HG03442 (cell line): ENCODE measurements around the gene PLGRKT.
A peak's percentile ranks its signal among the peaks of the same experiment; 100 is the strongest.
"Not testable (repeated sequence)": the region's sequence is repeated elsewhere in the genome, so short reads cannot be mapped to it uniquely, and the experiment has no call there.

ENCODE experiments used
- ATAC-seq: cut with Tn5 transposase; IDR thresholded peaks from one replicate; pipeline ENCODE4 v1.9.1; 2021; ENCODE audit warnings: mild to moderate bottlenecking, moderate library complexity; ENCODE audit not compliant: unreplicated experiment

Gene PLGRKT

DNA sequence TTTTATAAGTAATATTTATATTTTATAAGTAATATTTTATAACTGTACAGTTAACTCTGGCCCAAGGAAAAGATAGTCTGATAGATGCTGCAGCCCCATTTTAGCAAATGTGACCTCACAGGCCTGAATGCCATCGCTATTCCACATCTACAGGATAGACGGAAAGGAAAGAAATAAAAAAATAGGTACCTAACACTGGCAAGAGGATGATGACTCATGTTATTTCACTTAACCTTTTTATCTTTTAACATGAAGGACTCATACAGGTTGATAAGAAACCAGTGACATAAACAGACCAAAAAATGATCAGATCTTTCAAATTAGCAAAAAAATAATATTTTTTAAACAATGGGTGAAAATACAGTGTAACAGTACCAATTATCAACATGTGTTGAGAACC, 15.3 kb upstream of the PLGRKT start:
- no peak for ATAC-seq

DNA sequence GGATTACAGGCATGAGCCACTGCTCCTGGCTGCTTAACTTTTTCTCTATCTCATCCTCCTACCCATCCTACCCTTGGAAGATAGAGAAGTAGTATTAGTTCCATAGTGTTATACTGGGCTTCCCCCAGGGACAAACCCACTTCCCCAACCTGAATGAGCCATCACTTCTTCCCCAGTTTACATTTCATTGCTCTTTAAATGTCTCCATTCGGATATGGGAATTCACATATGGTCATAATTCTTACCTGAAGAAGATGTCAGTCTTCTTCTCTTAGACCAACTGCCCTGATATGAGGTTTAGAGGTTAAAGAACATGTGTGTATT, 14.5 kb upstream of the PLGRKT start:
- ATAC-seq, result no peak

DNA sequence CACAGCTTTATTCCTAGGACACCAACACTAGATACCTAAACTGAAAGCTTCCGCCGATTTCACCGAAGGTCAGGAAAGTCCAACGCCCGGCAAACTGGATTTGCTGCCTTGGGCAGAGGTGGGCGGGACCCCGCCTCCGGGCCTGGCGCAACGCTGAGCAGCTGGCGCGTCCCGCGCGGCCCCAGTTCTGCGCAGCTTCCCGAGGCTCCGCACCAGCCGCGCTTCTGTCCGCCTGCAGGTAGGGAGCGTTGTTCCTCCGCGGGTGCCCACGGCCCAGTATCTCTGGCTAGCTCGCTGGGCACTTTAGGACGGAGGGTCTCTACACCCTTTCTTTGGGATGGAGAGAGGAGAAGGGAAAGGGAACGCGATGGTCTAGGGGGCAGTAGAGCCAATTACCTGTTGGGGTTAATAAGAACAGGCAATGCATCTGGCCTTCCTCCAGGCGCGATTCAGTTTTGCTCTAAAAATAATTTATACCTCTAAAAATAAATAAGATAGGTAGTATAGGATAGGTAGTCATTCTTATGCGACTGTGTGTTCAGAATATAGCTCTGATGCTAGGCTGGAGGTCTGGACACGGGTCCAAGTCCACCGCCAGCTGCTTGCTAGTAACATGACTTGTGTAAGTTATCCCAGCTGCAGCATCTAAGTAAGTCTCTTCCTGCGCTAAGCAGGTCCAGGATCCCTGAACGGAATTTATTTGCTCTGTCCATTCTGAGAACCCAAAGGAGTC, 12.8 kb upstream of the PLGRKT start, which contains the start of gene CD274:
CD274 (plus strand) TSS at position 184 of the 733 bp plus-strand sequence. CDS start 5,572 bp downstream, outside the sequence.
- peak; percentile 55 for ATAC-seq

DNA sequence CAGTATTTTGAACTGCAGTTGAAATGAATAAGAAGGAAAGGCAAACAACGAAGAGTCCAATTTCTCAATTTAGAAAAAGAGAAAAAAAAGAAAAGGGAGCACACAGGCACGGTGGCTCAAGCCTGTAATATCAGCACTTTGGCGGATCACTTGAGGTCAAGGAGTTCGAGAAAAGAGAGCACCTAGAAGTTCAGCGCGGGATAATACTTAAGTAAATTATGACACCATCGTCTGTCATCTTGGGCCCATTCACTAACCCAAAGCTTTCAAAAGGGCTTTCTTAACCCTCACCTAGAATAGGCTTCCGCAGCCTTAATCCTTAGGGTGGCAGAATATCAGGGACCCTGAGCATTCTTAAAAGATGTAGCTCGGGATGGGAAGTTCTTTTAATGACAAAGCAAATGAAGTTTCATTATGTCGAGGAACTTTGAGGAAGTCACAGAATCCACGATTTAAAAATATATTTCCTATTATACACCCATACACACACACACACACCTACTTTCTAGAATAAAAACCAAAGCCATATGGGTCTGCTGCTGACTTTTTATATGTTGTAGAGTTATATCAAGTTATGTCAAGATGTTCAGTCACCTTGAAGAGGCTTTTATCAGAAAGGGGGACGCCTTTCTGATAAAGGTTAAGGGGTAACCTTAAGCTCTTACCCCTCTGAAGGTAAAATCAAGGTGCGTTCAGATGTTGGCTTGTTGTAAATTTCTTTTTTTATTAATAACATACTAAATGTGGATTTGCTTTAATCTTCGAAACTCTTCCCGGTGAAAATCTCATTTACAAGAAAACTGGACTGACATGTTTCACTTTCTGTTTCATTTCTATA, 12.0 kb upstream of the PLGRKT start:
- ATAC-seq, result no peak

DNA sequence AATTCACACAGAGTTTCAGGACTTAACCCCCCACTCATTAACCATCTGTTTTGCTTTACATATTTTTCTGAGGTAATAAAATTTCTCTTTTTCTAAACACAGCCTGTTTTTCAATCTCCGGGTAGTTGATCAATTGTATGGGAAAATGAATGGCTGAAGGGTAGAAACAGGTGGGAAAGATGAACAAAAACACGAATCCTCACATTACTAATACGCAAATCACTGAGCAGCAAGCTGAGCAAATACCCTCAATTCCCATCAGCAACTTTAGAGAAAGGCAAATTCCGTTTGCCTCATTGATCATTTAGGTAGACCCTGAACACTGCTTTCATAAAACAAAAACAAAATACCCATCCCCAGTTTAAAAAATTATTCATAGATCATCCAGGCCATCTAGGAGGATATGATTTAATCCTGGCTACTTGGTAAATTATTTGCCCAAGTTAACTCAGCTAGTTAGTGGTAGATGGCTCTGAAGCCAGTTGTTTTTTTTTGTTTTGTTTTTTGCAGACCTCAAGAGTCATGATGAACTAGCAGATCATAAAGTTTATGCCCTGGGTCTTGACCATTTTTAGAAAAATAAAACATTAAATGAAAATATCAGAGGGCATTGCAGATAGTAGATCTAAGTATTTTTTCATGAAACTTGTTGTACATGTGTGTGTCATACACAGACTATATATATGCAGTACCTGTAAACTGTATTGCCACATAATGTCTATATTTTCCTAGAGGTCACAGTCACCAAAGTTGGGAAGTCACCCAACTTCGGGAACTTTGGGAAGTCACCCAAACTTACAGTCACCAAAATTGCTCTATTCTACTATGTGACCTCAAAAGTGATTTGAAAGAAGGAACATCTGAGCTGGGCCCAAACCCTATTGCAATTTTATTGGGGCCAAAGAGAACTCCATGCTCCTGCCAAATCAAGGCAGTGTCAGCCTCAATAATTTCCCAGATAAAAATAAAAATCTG, 11.0 kb upstream of the PLGRKT start:
- ATAC-seq, result no peak

DNA sequence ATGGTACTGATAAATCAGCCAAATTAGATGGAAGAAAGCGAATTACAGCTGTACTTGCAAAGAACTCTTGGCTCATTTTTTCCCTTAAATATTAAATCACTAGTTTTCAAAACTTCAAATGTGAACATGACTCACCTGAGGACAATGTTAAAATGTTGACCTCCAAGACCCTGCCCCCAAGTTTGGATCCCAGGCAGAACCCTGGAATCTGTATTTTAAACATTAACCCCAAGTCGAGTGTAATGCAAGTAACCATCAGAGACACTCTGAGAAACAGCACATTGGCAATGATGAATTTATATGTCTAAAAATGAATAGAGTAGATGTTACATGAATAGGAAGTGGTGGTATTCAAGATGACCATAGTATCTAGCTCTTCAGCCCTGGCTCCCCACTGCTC, 10.3 kb upstream of the PLGRKT start:
- ATAC-seq, result no peak

DNA sequence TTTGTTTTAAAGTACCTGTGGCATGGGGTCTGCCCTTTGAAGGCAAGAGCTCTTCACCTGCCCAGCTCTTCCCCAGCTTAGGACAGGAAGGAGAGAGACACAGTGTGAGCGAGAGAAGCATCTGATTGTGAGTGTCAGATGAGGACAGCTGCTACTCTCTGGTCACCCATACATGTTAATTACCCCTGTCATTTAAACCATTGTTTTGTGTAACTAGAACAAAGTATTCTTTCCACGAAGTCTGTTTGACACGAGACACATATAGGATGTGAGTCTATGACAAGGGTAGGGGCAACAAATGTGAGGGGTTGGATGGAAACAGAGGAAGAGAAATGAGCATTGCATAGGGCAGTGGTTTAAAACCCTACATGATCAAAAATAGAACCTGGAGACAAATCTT, 9.6 kb upstream of the PLGRKT start:
- ATAC-seq, result no peak

DNA sequence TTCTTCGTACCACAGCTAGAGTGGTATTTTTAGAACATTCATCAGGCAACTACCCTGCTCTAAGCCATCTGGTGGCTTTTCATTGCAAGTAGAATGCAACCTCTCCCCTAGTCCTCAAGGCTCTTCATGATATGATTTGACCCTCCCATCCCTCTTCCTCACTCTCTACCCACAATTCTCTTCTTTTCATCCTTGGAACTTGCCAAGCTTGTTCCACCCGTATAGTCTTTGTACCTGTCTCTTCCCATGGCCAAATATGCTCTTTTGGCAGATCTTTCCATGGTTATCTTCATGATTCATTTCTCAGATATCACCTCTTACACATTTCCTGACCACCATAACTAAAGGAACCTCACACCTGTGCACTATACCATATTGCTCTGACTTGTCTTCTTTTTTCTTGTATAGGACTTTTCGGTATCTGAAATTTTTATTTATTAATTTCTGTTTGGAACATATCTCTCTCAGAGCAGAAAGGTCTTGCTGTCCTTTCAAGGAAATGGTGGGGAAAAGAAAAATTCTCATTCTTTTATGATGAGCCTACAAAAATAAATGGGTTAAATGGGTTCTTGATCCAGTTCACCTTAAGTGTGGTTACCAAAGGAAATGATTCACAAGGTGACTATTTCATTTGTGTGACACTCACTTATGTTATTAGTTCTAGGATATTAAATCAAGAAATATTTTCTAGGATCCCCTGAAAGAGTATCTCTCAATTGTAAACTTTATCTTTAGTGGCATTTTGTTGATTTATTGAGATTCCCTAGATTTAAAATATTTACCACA, 8.9 kb upstream of the PLGRKT start:
- no peak for ATAC-seq

DNA sequence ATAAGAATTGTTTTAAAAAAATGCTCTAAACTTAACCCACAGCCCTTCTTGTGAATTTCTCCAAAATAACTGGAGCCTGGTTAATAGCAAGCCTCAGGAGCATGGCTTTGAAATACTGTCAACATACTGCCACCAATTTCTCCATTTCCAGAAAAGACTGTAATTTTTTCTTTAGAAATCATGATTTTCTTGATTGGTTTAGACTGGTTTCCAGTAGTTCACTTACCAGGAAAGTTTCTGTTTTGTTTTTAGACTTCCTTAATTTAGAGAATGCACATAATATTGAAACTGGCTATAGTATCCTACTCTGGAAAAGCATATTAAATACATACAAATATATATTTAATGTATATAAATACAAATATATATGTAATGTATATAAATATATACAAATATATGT, 8.2 kb upstream of the PLGRKT start:
- no peak for ATAC-seq

DNA sequence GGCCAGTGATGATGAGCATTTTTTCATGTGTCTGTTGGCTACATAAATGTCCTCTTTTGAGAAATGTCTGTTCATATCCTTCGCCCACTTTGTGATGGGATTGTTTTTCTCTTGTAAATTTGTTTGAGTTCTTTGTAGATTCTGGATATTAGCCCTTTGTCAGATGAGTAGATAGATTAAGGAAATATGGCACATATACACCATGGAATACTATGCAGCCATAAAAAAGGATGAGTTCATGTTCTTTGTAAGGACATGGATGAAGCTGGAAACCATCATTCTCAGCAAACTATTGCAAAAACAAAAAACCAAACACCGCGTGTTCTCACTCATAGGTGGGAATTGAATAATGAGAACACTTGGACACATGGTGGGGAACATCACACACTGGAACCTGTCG, 7.4 kb upstream of the PLGRKT start:
- ATAC-seq, result not testable (repeated sequence)

DNA sequence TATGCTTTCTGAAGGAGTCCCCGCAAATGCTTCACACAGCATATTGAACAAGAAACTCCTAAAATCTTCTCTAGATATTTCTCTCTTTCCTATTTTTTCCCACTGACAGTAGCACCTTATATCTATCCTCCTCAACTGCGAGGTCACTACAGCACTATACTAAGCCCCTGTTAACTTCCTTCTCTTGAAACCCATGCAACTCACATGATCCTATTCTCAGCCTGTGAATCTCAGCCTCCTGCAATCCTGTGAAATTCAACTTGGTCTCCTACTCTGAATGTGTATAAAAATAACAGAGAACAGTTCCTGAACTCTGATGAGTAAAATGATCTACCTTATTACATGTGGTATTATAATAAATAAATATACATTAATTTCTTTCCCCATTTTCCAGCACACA, 6.1 kb upstream of the PLGRKT start:
- no peak for ATAC-seq

DNA sequence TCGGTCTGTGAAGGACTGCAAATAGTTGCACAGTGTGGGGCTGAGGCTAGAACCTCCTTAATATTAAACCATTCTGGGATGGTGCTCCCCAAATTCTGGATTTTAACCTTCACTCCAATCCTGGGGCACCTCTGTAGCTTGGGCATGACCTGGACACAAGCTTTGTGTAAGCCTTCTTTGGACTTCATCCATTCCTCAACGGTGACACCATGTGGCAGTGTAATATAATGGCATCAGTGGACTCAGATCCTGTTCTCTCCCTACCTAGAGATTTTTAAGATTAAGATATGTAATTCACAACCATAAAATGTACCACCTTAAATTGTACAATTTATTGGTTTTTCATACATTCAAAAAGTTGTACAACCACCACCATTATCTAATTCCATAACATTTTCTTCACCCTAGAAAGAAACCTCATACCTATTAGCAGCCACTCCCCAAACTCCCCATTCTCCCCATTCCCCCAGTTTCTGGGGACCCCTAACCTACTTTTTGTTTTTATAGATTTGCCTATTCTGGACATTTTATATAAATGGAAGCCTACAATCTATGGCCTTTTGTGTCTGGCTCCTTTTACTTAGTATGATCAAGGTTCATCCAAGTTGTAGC, 4.8 kb upstream of the PLGRKT start:
- ATAC-seq, result no peak

DNA sequence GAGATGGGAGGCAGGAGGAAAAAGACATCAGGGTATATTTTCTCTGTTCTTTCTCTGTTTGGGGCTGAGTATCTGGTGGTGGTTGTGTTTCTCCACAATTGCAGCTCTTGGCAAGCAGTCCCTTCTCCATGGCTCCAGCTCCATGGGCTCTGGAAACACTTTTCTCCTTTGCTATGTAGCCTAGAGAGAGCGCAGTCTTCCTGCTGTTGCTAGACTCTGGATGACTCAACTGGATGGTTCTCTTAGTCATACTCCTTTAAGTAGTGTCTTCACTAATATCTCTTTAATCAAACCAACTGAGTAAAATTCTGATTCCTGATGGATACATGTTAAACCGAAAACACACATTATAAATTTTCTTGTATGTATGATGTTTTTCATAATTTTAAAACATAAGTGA, 3.3 kb upstream of the PLGRKT start:
- ATAC-seq, result no peak

DNA sequence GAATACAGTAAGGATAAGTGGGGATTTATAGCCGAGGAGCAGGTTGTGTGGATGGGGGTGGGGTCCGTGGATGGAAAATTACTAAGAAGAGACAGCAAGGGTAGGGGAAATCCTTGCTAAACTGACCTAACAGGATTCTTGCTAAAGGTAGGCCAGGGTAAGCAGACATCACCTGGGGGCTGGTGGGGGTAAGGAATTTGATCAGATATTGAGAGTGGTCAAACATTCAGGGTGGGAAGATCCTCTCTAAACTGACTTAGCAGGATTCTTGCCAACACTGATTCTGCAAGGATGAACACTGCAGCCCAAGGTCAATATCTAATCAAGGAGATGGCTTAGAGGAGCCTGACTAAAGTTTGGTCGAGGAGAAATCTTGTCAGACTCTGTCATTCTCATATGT, 2.7 kb upstream of the PLGRKT start:
- no peak for ATAC-seq

DNA sequence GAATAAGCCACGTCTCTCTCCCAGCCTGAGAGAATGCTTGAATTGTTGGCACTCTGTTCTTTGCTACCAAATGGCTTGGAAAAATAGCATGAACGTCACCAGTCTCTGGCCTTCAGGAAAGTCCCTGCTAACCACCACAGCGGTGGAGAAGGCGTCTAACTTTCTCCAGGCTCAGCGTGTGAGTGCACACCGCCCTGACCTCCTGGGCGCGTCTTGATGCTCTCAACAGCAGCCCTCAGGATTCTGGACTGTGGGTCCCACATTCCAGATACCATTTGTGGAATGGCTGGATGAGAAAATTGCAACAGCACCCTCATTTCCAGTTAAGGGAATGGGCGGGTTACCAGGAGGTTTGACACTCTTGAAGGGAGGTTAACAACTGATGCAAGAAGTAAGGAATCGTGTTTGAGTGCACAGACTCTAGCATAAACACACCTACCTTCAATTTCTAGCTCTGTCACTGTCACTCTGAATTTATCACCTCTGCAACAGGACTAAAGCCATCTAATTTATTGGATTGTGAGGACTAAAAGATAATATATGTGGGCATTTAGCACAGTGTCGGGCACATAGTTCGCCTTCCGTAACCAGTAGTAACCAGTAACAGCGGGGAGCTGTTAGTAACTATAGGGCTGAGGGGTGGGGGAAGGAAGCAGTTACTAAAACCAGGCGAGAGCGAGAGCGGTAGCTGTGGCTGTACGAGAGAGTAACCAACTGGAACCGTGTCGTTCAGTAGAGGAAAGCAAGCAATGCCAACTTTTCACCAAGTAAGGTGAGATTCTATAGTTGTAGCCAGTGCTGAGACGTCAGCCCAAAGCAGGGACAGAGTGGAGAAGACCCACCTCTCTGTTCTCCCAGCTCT, 807 bp upstream of the PLGRKT start:
- peak; percentile 49 for ATAC-seq

DNA sequence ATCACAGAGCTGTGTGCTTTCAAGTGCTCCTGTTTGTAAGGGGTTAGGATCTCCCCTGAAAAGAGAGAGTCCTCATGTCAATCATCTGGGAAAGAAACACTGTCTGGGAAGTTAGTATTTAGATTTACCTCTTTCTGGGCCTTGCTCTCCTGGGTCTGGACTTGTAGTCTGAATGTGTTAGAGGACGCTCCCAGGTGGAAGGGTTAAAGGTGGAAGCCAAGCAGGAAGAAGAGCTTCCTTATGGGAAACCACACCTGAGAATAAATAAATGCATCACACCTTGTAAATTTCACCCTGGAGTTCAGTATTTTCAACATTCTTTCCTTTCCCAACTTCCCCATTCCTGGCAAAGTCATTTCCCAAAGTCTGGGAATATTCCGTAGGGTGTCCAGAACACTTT, 1.3 kb downstream of the PLGRKT start:
- no peak for ATAC-seq

DNA sequence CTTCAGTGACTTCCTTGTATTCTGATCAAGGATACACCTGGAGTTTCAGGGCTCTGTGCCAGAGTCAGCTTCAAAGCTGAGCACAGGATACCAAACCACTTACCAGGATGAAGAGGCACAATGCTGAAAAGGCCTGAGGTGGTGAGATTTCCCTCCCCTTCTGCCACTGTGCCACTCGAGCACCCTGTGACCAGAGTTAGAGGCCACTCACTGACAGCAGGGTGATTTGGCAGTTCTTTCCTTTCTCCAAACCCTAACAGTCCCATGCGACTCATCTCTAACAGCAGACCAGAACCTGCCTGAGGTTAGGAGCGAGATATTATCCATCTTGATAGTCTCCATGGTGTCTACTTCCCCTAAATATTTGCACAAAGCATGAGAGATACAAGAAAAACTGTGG, 1.8 kb downstream of the PLGRKT start:
- ATAC-seq, result no peak

DNA sequence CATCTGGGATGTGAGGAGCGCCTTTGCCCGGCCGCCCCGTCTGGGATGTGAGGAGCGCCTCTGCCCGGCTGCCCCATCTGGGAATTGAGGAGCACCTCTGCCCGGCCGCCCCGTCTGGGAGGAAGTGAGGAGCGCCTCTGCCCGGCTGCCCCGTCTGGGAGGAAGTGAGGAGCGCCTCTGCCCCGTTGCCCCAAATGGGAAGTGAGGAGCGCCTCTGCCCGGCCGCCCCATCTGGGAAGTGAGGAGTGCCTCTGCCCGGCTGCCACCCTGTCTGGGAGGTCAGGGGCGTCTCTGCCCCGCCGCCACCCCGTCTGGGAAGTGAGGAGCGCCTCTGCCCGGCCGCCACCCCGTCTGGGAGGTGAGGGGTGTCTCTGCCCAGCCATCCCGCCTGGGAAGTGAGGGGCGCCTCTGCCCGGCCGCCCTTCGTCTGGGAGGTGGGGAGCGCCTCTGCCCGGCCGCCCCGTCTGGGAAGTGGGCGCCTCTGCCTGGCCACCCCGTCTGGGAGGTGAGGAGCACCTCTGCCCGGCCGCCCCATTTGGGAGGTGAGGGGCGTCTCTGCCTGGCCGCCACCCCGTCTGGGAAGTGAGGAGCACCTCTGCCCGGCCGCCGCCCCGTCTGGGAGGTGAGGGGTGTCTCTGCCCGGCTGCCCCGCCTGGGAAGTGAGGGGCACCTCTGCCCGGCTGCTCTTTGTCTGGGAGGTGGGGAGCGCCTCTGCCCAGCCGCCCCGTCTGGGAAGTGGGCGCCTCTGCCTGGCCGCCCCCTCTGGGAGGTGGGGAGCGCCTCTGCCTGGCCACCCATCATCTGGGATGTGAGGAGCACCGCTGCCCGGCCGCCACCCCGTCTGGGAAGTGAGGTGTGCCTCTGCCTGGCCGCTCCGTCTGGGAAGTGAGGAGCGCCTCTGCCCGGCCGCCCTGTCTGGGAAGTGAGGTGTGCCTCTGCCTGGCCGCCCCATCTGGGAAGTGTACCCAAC, 3.6 kb downstream of the PLGRKT start:
- ATAC-seq, result not testable (repeated sequence)
